Activated T-cell treated with anti-CD3 and anti-CD28 coated beads, Interleukin-2, amount 50 U/mL, for 24 hours (primary cell): Measurements from ENCODE around the gene F8.

Experiments used
- DNase-seq: peaks from one replicate; pipeline ENCODE4 v3.0.0-alpha.2; 2020
- H3K27ac Mint-ChIP-seq: 2 replicates; pipeline ENCODE4 v1.8.0; 2020; ENCODE audit warnings: mild to moderate bottlenecking, mixed read lengths
- H3K27me3 Mint-ChIP-seq: 2 replicates; pipeline ENCODE4 v1.8.0; 2020; ENCODE audit warnings: mixed read lengths
- H3K36me3 Mint-ChIP-seq: 2 replicates; pipeline ENCODE4 v1.8.0; 2020; ENCODE audit warnings: low read depth, mixed read lengths
- H3K4me1 Mint-ChIP-seq: 2 replicates; pipeline ENCODE4 v1.8.0; 2020; ENCODE audit warnings: low read depth, mixed read lengths
- H3K4me3 Mint-ChIP-seq: 2 replicates; pipeline ENCODE4 v1.8.0; 2020; ENCODE audit warnings: mild to moderate bottlenecking, moderate library complexity, mixed read lengths
- H3K9me3 Mint-ChIP-seq: 2 replicates; pipeline ENCODE4 v1.8.0; 2020; ENCODE audit warnings: mixed read lengths

Gene F8

DNA sequence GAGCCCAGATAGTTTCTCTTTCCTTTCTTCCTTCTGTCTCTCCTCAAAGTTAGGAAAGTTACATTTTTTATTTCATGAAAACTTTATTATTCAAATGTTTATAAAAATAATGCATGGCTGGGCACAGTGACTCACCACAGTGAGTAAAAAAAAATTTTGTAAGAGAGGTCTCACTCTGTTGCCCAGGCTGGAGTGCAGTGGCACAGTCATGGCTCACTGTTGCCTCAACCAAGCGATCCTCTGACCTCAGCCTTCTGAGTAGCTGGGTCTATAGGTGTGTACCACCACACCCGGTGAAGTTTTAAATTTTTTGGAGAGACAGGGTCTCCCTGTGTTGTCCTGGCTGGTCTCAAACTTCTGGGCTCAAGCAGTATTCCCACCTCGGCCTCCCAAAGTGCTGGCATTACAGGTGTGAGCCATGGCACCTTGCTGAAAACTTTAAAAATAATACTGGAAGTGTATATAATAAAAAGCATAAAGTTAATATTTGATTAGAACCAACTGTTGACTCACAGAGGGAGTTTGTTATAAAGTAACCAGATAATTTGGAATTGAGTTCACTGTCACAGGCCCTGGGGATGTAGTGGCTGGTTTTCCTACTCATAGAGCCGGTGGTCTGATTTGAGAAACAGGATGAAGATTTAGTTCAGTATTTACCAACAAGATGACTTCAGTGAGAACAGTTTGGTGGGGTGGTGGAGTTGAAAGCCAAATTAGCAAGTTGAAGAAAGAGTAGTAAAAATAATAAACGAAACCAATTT, 30.4 kb upstream of the F8 start:
- no peak for DNase-seq
- Mint-ChIP-seq H3K4me1 (peaks cover 51% of the 10 kb centered on the region), H3K27ac (peak overlapping the region; percentile 55), H3K27me3 (peaks cover 16% of the 10 kb centered on the region), H3K36me3 (peaks cover 42% of the 10 kb centered on the region), H3K4me3 (no peak overlapping the region), H3K9me3 (no peaks in the 10 kb centered on the region)

DNA sequence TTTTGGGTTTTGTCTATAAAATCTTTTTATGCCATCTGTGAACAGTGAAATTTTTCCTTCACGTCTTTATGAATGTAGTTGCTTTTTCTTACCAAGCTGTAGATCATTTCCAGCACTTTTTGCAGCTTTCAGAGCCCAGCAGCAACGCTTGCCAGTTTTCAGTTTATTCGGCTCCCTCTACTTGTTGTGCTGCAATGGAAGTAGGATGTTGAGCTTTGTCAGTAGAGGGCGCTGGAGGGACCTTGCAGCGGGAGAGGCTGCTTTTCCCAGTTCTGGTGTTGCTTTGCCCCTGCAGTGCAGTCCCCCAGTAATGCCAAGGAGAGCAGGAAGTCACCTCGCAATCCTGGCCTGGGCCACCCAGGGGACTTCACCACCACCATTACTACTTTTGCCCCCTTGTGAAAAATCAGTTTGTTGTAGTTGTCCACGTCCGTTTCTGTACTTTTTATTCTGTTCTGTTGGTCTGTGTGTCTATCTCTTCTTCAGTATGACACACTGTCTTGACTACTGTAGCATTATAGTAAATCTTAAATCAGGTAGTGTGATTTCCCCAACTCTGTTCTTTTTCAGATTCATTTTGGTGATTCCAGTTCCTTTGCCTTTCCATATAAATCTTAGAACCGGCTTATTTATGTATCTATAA, 26.6 kb upstream of the F8 start:
- no peaks in the 10 kb centered on the region for H3K9me3 Mint-ChIP-seq
- peak; percentile 46 for DNase-seq
- H3K36me3 Mint-ChIP-seq: peaks cover 44% of the 10 kb centered on the region
- H3K4me3 Mint-ChIP-seq: no peak overlapping the region
- H3K27me3 Mint-ChIP-seq: peaks cover 18% of the 10 kb centered on the region
- peak overlapping the region; percentile 63 for H3K27ac Mint-ChIP-seq
- peaks cover 26% of the 10 kb centered on the region for H3K4me1 Mint-ChIP-seq

DNA sequence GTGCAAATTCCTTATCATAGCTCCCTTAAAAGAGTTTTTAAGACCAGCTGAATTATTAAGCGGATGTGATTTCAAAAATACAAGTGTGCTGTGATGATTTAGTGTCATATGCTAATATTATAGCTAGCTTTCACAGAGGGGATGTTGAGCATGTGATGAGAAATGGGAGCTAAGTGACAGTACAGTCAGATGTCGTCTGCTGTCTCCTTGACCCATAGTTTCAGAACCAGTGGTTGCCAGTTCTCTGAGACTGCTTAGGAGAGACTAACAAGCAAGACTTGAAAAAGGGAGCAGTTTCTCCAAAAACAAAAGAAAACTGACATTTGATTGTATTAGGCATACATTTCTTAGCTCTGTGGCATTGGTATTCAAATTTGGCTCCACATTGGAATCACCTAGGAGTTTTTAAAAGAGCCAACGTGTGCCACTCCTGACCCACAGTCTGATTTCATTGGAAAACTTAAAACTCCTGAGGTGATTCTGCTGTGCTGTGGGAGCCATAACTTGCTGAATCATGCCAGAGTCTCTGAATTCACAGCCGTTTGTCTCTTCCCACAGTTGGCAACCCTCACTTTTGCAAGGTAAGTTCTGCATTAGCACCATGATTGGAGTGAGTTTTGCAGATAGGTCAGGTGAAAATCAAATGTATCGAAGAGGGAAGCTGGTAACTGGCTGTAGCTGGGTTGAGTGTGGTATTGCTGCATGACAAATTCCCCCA, 24.4 kb upstream of the F8 start:
- H3K36me3 Mint-ChIP-seq: peaks cover 30% of the 10 kb centered on the region

DNA sequence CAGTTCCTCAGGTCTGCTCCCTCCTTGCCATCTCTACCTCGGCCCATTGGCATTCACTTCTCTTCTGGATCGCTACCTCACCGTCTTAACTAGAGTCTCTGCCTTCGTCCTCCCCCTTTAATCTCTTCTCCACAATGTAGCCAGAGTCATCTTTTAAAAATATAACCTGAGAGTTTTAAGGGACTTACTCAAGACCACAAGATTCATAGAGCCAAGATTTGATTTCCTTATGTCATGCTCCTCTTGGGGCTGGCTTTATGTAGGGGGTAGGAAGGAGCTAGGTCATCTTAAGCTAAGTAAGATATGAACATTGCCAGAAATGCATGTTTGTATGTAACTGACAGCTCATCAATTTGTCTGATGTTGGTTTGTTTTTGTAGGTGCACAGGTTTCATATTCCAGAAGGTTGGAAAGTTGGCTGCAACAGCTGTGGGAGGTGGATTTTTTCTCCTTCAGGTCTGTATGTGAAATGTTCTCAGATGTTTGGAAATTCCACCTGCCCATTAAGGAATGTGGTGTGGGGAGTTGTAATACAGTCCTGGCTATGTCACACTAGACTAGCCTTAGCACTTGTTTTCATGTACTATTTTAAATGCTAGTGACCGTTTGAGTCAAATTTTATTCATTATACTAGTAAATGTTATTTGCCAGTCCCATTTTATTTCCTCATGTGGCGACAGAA, 23.7 kb upstream of the F8 start:
- no peak overlapping the region for H3K4me3 Mint-ChIP-seq
- H3K27me3 Mint-ChIP-seq: peaks cover 18% of the 10 kb centered on the region
- peaks cover 24% of the 10 kb centered on the region for H3K4me1 Mint-ChIP-seq
- DNase-seq: no peak
- H3K9me3 Mint-ChIP-seq: no peaks in the 10 kb centered on the region
- peaks cover 25% of the 10 kb centered on the region for H3K36me3 Mint-ChIP-seq
- no peak overlapping the region for H3K27ac Mint-ChIP-seq

More for the DNA sequence above, 24.4 kb upstream of the F8 start:
- no peaks in the 10 kb centered on the region for H3K9me3 Mint-ChIP-seq
- H3K4me1 Mint-ChIP-seq: peaks cover 24% of the 10 kb centered on the region
- no peak overlapping the region for H3K4me3 Mint-ChIP-seq
- no peak overlapping the region for H3K27ac Mint-ChIP-seq
- DNase-seq: no peak
- H3K27me3 Mint-ChIP-seq: peaks cover 18% of the 10 kb centered on the region

DNA sequence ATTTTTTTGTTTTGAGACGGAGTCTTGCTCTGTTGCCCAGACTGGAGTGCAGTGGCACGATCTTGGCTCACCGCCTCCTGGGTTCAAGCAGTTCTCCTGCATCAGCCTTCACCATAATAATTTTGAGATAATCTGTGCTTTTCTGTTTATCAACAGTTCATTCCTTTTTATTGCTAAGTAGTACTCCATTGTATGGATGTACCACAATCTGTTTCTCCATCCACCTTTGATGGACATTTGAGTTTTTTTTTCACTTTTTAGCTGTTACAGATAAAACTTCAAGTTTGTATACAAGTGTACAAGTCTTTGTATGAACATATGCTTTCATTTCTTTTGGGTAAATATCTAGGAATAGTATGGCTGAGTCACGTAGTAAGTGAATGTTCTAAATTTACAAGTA, 13.2 kb upstream of the F8 start:
- Mint-ChIP-seq H3K4me3 (no peak overlapping the region), H3K9me3 (peaks cover 6% of the 10 kb centered on the region)

DNA sequence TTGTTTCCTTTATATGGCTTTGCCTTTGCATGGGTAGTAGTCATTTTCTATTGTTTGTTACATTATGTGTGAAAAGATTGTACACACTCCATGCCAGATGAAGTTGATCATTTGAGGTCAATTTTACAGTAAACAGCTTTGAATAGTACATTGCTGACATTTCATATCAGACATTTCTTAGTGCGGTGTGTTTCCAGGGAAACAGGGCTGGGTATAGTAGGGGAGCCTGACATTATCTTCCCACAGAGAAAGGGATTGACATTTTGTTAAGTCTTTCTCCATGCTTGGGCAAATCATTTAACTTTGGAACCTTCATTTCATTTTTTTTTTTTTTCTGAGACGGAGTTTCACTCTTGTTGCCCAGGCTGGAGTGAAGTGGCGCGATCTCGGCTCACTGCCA, 9.1 kb upstream of the F8 start:
- no peaks in the 10 kb centered on the region for H3K27me3 Mint-ChIP-seq
- H3K36me3 Mint-ChIP-seq: peaks cover 38% of the 10 kb centered on the region
- H3K9me3 Mint-ChIP-seq: peaks cover 6% of the 10 kb centered on the region
- H3K27ac Mint-ChIP-seq: no peak overlapping the region
- no peak for DNase-seq
- H3K4me1 Mint-ChIP-seq: peaks cover 26% of the 10 kb centered on the region
- H3K4me3 Mint-ChIP-seq: no peak overlapping the region

More for the DNA sequence above, 13.2 kb upstream of the F8 start:
- H3K36me3 Mint-ChIP-seq: peaks cover 57% of the 10 kb centered on the region
- no peak for DNase-seq
- H3K27me3 Mint-ChIP-seq: no peaks in the 10 kb centered on the region
- no peak overlapping the region for H3K27ac Mint-ChIP-seq
- peaks cover 29% of the 10 kb centered on the region for H3K4me1 Mint-ChIP-seq

DNA sequence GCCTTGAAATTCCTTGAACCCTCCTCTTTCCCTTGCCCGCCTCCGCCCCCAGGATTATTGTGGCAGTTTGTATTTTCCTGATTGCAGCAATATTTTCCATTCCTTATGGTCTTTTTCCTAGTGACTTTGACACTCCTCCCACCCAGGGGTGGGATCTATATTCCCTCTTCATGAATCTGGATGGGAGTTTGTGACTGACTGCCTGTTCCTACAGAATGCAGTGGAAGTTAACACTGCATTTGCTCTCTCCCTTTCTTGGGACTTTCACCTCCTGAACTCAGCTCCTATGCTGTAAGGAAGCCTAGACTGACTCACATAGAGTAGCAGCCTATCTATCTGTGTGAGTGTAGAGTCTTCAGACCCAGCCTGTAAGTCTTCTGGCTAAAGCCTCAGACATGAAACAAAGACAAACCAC, 6.4 kb upstream of the F8 start:
- no peak for DNase-seq
- no peaks in the 10 kb centered on the region for H3K27me3 Mint-ChIP-seq
- peaks cover 13% of the 10 kb centered on the region for H3K36me3 Mint-ChIP-seq
- peak overlapping the region; percentile 85 for H3K4me3 Mint-ChIP-seq
- H3K27ac Mint-ChIP-seq: peak overlapping the region; percentile 97
- H3K9me3 Mint-ChIP-seq: no peaks in the 10 kb centered on the region
- peaks cover 27% of the 10 kb centered on the region for H3K4me1 Mint-ChIP-seq

DNA sequence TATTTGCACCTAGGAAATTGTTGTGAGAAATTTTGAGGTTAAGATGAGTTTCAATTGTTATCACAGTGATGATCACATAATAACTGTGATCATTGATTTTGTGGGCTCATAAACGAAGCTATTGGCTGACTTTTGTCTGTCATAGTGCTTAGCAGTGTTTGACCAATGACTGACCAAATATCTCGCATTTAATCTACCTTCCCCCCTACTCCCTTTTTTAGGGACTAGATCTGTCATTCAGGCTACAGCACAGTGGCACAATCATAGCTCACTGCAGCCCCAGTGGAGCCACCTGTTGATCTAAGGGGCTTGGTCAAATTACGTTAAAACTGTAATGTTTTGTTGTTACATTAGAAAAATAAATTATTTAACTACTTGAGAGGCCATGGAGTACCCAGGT, 5.6 kb upstream of the F8 start:
- Mint-ChIP-seq H3K4me3 (peak overlapping the region; percentile 85), H3K4me1 (peaks cover 27% of the 10 kb centered on the region), H3K9me3 (no peaks in the 10 kb centered on the region), H3K36me3 (peaks cover 6% of the 10 kb centered on the region), H3K27ac (peak overlapping the region; percentile 97), H3K27me3 (no peaks in the 10 kb centered on the region)
- no peak for DNase-seq

DNA sequence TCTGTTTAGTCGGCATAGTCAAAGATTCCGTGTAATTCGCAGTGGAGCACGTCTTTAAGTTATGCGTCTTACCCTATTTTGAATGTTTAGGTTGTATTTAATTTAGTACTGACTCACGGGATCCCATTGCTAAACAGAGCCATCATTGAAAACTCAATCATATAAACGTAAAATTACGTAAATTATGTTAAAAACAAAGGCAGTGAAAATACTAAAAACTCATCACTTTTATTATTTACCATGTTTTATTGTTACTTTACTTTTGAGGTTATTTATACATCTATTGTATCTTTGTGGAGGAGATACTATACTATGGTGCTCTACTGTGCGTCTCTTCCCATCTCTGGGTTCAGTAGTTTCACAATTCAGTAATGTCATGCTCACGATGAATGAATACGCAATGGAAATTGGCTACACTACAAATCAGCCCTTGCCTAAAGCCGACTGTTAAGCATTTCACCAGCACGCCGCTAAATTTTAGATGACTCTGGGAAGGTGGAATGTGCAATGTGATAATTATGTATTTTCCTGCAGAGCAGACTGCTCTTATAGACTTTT, 5.1 kb upstream of the F8 start:
- Mint-ChIP-seq H3K36me3 (peaks cover 6% of the 10 kb centered on the region), H3K4me1 (peaks cover 27% of the 10 kb centered on the region), H3K27me3 (no peaks in the 10 kb centered on the region), H3K4me3 (peak overlapping the region; percentile 85), H3K27ac (peak overlapping the region; percentile 97), H3K9me3 (no peaks in the 10 kb centered on the region)
- no peak for DNase-seq

DNA sequence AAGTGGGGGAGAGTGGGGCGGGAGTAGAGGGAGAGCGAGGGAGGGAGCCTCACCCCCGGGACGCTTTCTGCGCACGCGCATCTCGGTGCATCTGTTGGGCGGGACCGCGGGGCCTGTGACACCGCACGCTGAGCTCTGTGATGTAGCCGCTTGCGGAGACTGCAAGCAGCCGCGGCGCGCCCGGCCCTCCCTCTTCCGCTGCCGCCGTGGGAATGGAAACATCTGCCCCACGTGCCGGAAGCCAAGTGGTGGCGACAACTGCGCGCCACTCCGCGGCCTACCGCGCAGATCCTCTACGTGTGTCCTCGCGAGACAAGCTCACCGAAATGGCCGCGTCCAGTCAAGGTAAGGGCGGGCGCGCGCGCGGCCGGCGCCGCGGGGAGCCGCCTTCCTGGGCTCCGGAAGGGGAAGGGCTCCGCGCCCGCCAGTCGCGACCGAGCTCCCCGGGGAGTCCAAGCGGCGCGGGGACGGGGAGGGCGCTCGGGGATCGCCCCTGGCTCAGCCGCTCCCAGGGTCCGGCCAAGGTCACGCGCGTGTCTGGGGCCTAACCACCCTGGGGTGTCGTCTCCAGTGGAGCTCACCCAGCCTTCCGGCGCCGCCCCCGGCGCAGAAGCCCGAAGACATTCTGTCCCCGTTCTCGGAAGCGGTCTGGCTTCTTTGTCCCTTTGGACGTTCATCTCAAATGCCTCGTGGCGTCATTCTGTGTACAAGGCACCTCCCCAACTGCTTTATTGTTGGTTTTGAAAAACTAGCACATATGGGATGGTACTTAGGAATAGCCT, 4.4 kb upstream of the F8 start, which contains the start of gene FUNDC2:
Gene FUNDC2 (plus strand): TSS at position 118 of the 782 bp plus-strand sequence. CDS start 95 bp downstream, at position 213.
- H3K36me3 Mint-ChIP-seq: peaks cover 6% of the 10 kb centered on the region
- H3K4me3 Mint-ChIP-seq: peak within 1 kb of the TSS; percentile 85
- H3K4me1 Mint-ChIP-seq: peaks cover 27% of the 10 kb centered on the region
- DNase-seq: peak; percentile 91
- peak within 1 kb of the TSS; percentile 97 for H3K27ac Mint-ChIP-seq
- H3K27me3 Mint-ChIP-seq: no peaks in the 10 kb centered on the region
- no peaks in the 10 kb centered on the region for H3K9me3 Mint-ChIP-seq

DNA sequence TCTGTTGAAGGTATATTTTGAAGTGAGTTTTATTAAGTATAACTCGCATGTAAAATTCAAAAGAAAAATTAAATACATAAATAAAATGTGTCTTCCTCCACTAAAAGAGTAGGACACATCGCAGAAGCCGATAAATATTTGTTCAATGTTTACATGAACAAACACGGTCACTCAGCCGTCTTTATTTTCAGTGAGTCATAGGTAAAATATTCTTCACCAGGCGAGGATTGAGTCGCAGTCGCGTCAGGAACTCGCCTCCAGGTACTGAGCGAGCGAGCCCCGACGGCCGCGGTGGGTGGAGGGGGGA, 3.9 kb upstream of the F8 start:
- Mint-ChIP-seq H3K27ac (peak overlapping the region; percentile 91), H3K36me3 (peaks cover 4% of the 10 kb centered on the region), H3K9me3 (no peaks in the 10 kb centered on the region), H3K4me1 (peaks cover 24% of the 10 kb centered on the region), H3K27me3 (no peaks in the 10 kb centered on the region), H3K4me3 (peak overlapping the region; percentile 85)
- no peak for DNase-seq

DNA sequence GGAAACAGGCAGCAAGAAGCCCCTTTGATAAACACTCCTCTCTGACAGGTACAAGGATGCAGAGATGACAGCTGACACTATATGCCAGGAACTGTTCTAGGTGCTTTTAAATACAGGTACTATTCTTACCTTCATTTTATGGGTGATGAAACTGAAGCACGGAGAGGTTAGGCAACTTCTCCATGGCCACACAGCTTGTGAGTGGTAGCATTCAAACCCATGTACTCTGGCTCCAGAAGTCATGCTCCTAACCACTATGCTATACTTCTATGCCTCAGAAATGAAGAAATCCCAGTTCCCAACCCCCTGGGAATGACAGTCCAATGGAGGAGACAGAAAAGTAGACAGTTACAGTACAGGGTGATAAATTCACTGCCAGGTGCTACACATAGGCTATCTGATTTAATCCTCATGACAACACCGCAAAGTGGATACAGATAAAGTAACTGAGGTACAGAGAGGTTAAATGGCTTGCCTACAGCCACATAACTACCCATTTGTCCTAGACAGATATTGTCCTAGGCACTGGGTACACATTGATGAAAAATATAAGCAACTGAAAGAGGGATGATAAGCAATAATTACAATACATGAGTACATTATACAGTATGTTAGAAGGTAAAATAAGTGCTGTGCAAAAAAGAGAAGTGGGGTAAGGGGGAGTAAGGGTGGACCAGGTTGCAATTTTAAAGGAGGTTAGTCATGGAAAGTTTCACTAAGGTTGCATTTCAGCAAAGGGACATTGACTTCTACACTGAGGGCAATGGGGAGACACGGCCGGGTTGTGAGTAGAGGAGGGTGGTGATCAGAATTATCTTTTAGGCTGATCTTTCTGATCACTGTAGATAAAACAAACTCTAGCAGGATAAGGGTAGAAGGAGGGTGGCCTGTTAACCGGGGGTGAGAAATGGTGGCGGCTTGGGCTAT, 1.6 kb upstream of the F8 start:
- H3K27me3 Mint-ChIP-seq: no peaks in the 10 kb centered on the region
- no peak overlapping the region for H3K4me3 Mint-ChIP-seq
- DNase-seq: no peak
- no peaks in the 10 kb centered on the region for H3K9me3 Mint-ChIP-seq
- H3K27ac Mint-ChIP-seq: no peak overlapping the region
- peaks cover 14% of the 10 kb centered on the region for H3K4me1 Mint-ChIP-seq
- peaks cover 4% of the 10 kb centered on the region for H3K36me3 Mint-ChIP-seq

DNA sequence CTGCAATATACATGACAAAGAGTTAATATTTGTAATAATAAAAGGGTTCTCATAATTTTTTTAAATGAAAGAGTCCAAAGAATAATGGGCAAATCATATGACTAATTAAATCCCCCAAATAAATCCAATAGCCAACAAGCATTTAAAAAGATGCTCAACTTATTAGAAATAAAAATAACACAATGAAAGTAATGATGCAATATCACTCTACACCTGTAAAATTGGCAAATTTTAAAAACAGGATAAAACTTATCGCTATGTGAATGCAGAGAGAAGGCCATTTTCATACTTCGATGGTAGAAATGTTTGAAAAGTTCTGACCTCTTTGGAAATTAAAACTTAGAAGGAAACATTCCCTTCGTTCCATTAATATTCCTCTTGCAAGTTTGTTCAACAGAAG, 1.9 kb downstream of the F8 start:
- Mint-ChIP-seq H3K4me3 (no peak overlapping the region), H3K4me1 (peaks cover 5% of the 10 kb centered on the region), H3K9me3 (no peaks in the 10 kb centered on the region), H3K27me3 (peaks cover 6% of the 10 kb centered on the region), H3K36me3 (no peaks in the 10 kb centered on the region), H3K27ac (no peak overlapping the region)
- no peak for DNase-seq
